Mammary microvascular endothelial cell (primary cell): ENCODE measurements around the gene NFKBIE. TPM values are rescaled to one million over a fixed set of nuclear protein-coding genes. Genes with fewer than 3 reads are reported as not detected.

Experiments
- total RNA-seq: library from RNA; depleted of rRNA; stranded (reverse); fragments of >200 nt; gene quantifications from 2 replicates; pipeline ENCODE4 v1.2.3, GENCODE V29; 2015

NFKBIE gene, protein sequence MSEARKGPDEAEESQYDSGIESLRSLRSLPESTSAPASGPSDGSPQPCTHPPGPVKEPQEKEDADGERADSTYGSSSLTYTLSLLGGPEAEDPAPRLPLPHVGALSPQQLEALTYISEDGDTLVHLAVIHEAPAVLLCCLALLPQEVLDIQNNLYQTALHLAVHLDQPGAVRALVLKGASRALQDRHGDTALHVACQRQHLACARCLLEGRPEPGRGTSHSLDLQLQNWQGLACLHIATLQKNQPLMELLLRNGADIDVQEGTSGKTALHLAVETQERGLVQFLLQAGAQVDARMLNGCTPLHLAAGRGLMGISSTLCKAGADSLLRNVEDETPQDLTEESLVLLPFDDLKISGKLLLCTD
- 35.3 and 41.0 TPM in 2 replicates for total RNA-seq

DNA sequence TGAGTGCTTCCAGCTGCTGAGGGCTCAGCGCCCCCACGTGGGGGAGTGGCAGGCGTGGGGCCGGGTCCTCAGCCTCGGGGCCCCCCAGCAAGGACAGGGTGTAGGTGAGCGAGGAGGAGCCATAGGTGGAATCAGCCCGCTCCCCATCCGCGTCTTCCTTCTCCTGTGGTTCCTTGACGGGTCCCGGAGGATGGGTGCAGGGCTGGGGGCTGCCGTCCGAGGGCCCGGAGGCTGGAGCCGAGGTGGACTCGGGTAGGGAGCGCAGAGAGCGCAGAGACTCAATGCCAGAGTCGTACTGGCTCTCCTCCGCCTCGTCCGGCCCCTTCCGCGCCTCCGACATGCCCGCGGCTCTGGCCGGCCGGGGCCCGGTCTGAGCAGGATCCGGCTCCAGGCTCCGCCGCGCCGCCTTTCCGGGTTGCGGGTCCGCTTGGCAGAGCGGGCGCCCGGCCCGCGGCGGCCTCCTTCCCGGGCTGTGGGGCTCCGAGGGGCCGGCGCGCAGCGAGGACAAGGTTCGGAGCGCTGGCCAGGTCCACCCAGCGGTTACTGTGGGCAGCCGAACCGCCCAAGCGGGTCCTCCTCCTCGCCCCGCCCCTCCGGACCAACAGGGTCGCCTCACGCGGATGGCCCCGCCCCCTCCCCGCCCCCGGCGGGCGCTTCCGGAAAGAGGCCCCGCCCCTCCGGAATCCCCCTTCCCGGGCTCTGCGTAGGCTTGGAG is at the start of gene NFKBIE:
NFKBIE (minus strand) TSS at position 545 of the 715 bp plus-strand sequence; CDS start at position 340, 205 bp downstream.

DNA sequence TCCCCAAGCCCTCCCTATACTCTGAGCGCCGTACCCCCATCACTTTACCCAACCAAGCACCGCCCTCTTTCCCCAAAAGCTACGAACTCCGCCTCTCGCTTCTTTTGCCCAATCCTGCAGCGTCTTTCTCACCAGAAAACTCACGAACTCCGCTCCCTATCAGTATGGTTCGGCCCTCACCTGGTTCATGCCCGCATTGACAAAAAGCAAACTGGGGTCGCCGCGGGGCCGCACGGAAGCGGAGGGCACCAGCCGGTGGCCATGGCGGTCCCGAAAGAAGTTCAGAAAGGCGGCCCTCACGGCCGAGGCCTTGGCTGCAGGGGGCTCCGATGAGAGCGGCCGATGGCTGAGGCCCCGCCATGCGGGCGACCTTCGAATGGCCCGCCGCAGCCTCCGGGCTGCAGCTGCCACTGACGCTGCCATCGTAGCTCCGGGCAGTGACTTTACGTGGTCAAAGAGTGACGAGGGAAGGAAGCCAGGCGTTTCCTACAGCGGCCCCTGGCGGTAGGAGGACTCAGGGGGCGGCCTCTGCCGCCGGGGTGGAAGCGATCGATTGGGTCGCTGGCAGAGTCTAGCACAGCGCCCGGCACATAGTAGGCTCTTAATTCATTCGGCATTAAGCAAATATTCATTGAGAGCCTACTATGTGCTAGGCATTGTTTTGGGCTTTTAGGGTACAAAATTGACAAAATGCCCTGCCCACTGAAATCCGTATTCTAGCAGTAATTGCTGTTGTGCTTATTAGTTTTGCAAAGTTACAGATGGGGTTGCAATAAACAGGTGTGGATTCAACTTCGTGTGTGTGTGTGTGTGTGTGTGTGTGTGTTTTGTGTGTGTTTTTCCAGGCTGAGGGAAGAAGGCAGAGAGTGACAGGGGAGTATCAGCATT is 47.8 kb upstream of the NFKBIE start, which contains the start of gene AARS2:
AARS2 (minus strand) TSS at position 447 of the 888 bp plus-strand sequence; CDS start at position 423, 24 bp downstream.

DNA sequence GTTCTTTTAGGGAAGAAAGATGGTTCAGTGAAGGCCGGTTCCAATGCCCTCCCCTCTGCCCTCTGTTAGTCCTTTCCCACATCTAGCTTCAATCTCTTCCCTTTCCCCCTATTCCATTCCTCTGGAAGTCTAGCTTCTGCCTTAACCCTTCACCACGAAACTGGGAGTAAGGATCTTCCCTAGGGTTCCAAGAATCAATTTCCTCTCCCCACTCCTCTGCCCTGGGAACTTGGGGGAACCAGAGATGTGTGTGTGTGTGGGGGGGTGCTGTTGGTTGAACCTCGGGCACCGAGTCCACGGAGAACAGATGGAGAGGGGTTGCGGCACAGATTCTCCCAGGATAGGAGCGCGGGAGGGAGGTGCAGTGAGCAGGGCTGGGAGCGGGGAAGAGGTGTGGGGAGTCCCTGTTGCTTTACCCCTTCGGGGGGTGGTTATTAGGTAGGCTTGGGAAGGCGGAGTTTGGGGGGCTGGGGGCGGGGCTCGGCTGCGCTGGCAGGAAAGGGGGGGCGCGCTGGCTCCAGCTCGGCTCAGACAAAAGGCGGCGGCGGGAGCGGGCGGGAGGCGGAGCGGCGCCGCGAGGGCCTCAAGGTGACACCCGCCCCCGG is 4.7 kb upstream of the NFKBIE start, which contains the start of gene TMEM151B:
TMEM151B (plus strand) TSS at position 530 of the 605 bp plus-strand sequence. CDS start 293 bp downstream, outside the sequence.

GRCh38 chr6:44257025-44257752 is 8.2 kb downstream of the NFKBIE start, which contains the start of gene SLC35B2:
Gene SLC35B2, minus strand, starts transcription at chr6:44257528. Its CDS starts 118 bp downstream, at chr6:44257410.

DNA sequence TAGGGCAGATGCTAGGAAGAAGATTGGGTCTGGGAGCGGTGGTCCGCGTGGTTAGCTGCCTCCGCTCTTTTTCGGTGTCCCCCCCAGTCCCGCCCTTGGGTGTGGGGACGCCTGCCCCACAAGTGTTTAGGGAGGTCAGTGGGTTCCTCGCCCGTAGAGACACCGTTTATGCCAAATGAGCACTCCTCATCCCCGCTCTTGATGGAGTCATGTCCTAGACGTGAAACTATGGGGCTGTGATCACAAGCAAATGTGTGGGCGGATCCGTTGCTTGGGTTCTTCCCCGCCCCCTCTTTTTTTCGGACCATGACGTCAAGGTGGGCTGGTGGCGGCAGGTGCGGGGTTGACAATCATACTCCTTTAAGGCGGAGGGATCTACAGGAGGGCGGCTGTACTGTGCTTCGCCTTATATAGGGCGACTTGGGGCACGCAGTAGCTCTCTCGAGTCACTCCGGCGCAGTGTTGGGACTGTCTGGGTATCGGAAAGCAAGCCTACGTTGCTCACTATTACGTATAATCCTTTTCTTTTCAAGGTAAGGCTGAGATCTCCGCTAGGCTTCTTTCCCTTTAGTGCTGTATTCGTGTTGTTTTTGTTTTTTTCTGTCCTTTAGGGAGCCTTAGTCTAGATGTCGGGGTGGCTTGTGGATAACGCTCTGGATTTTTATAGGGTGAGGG is 18.6 kb downstream of the NFKBIE start, which contains the start of gene HSP90AB1:
HSP90AB1 (plus strand) TSS at position 439 of the 675 bp plus-strand sequence. CDS start 1,529 bp downstream, outside the sequence.

DNA sequence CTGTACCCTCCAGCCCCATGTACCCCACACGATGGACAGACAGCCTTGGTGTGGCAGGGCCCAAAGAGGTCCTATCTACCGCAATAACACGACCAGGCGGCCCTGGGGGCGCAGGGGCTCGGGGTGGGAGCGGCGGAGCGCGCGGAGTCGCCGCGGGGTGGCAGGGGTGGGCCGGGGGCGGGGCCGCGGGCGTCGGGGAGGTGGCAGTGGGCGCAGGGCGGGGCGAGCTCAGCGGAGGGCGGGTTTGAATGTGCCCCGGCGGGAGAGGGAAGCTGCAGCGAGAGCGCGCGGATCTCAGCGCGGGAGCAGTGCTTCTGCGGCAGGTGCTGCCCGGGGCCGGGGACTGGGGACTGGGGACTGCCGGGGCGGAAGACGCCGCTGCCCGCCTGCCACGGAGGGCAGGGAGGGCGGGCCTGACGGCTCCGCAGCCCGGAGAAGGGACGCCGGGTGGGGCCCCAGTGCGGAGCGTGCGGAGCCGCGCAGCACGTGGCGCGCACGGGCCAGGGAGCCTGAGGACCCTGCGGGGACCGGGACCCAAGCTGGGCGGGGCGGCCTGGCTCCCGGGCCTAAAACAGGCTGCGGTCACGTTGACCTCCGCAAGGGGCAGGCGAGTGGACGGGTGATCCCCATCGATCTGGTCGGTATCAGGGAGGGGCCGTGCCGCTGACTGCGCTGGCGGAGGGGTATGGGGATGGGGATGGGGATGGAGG is 41.9 kb downstream of the NFKBIE start, which contains the start of gene SLC29A1:
SLC29A1 (plus strand) TSS at position 277 of the 710 bp plus-strand sequence. CDS start 3,719 bp downstream, outside the sequence.

GRCh38 chr6:44216677-44217331 is 48.5 kb downstream of the NFKBIE start, which contains the start of gene MYMX:
Gene MYMX, plus strand, starts transcription at chr6:44216926. Its CDS starts 546 bp downstream, at chr6:44217472.

Other genes with a start within 250 kb of the NFKBIE start
- gene MRPL14, start 138.1 kb downstream of the NFKBIE start, total RNA-seq = 73.2 and 78.3 TPM in 2 replicates
- gene TMEM63B, start 138.0 kb downstream of the NFKBIE start, total RNA-seq = 16.6 and 18.5 TPM in 2 replicates
- 2.7 and 4.8 TPM in 2 replicates for gene CAPN11, start 106.7 kb downstream of the NFKBIE start, total RNA-seq
- not detected in 2 replicates for gene MYMX, start 48.6 kb downstream of the NFKBIE start, total RNA-seq
- 128 and 179 TPM in 2 replicates for gene SLC29A1, start 42.0 kb downstream of the NFKBIE start, total RNA-seq
- 1,271 and 1,335 TPM in 2 replicates for gene HSP90AB1, start 18.4 kb downstream of the NFKBIE start, total RNA-seq
- 57.8 and 62.0 TPM in 2 replicates for gene SLC35B2, start 8.0 kb downstream of the NFKBIE start, total RNA-seq
- not detected in 2 replicates for gene TMEM151B, start 4.9 kb upstream of the NFKBIE start, total RNA-seq
- gene AARS2, start 47.8 kb upstream of the NFKBIE start, total RNA-seq = 15.9 and 16.1 TPM in 2 replicates
- gene SPATS1, start 77.1 kb upstream of the NFKBIE start, total RNA-seq = not detected in 2 replicates
- gene CDC5L, start 122.2 kb upstream of the NFKBIE start, total RNA-seq = 20.3 and 22.1 TPM in 2 replicates